Cardiac fibroblast (primary cell): Measurements from ENCODE around the gene SH3D19.
A peak's percentile ranks its signal among the peaks of the same experiment; 100 is the strongest.
"Not testable (repeated sequence)": the region's sequence is repeated elsewhere in the genome, so short reads cannot be mapped to it uniquely, and the experiment has no call there.

Experiments
- DNase-seq, 2 donors: peaks; one replicate each; pipeline versions ENCODE4 v3.0.0 to v3.0.0-alpha.2; 2010; ENCODE audit warnings: low read depth in 2 of 2
- H3K4me3 ChIP-seq, 2 donors: replicated peaks in 1 of 2; 1 replicate in 1 of 2; 2 replicates in 1 of 2; pipeline ENCODE4 v1.5.1; 2011; ENCODE audit warnings: low read depth in 2 of 2, low read length in 2 of 2, mild to moderate bottlenecking in 2 of 2, moderate library complexity in 1 of 2
- TF ChIP-seq, protein P1 (sequence below): IDR thresholded peaks from one replicate; pipeline ENCODE4 v1.5.1; 2011; ENCODE audit warnings: low read depth, mild to moderate bottlenecking, low read length, inconsistent platforms

Gene SH3D19

GRCh38 chr4:151147000-151147399 is 178.4 kb downstream of the SH3D19 start:
- H3K4me3 ChIP-seq: no peak overlapping the region
- TF ChIP-seq, protein P1, sequence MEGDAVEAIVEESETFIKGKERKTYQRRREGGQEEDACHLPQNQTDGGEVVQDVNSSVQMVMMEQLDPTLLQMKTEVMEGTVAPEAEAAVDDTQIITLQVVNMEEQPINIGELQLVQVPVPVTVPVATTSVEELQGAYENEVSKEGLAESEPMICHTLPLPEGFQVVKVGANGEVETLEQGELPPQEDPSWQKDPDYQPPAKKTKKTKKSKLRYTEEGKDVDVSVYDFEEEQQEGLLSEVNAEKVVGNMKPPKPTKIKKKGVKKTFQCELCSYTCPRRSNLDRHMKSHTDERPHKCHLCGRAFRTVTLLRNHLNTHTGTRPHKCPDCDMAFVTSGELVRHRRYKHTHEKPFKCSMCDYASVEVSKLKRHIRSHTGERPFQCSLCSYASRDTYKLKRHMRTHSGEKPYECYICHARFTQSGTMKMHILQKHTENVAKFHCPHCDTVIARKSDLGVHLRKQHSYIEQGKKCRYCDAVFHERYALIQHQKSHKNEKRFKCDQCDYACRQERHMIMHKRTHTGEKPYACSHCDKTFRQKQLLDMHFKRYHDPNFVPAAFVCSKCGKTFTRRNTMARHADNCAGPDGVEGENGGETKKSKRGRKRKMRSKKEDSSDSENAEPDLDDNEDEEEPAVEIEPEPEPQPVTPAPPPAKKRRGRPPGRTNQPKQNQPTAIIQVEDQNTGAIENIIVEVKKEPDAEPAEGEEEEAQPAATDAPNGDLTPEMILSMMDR: no peak
- peak in 1 of 2 donors; percentile 18 for DNase-seq

DNA sequence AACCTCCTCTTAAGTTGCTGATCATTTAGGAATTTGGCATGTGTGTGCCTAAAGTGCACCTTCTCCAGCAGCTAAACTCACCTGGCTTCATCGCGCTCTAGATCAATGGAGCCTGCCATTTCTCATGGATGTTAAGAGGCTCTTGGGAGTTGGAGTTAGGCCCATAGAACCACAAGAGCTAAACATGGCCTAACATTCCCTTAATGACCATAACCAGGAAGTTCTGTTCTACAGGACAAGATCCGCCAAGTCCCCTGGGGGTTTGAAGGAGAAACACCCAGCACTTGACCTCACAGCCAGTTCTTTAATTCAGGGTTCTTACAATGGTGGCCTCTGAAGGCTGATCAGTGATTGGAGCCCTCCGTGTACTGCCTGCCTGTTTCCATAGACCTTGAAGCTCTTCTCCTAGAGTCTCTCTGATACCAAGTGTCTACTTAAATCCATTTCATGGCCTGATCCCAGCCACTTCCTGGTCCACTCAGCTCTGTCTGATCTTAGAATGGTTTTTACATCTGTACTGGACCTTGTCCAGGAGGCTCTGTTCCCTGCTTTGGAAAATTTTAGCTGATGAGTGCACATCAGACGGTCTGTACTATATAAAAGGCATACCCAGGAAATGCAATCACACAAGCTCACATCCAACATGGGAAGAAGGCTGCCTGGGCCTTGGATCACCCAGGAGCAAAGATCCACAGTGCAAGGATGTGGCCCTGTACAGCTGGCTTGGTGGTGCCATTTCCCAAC is 180.9 kb downstream of the SH3D19 start:
- no peak overlapping the region for H3K4me3 ChIP-seq
- DNase-seq: no peak
- TF ChIP-seq, protein P1: no peak

DNA sequence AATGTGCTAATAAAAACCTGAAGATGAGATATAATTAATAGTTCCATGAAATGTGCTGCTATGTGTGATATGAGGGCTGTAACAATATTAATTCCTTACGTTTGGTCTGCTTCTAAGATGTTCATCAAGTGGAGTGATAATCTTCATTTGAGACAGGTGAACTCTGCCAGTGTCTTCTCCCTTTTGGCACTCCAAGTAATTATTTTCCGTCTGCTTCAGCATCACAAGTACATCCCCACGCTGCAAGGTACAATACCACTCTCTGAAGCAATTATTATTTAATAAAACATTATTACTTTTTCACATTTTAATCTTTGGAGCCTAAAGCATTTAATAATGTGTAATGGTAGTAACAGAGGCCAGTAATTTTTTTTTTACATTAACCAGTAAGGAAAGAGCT is 181.6 kb downstream of the SH3D19 start:
- TF ChIP-seq, protein P1: no peak
- DNase-seq: no peak
- H3K4me3 ChIP-seq: no peak overlapping the region

DNA sequence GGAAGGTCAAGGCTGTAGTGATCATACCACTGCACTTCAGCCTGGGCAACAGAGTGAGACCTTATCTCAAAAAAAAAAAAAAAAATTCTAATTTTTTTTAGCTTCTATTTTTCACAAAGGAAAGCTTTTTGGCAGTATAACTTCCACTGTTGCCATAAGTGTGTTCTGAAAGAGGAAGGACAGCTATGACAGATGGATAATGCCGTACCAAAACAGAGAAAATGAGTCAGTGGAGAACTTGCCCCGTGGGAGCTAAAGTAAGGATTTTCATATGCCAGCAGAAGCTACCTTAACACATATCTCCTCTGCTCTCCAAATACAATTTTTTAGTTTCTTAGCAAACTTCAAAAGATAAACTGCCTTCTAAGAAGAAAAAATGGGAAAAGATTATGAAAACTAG is 182.2 kb downstream of the SH3D19 start:
- TF ChIP-seq, protein P1: no peak
- DNase-seq: peak; percentile 16 to 40
- no peak overlapping the region for H3K4me3 ChIP-seq

GRCh38 chr4:151142758-151143157 is 182.6 kb downstream of the SH3D19 start:
- TF ChIP-seq, protein P1: no peak

GRCh38 chr4:151139814-151140213 is 185.6 kb downstream of the SH3D19 start:
- H3K4me3 ChIP-seq: no peak overlapping the region
- TF ChIP-seq, protein P1: no peak
- no peak for DNase-seq

More at GRCh38 chr4:151142758-151143157, 182.6 kb downstream of the SH3D19 start:
- DNase-seq: no peak
- H3K4me3 ChIP-seq: no peak overlapping the region

- H3K4me3 ChIP-seq, DNase-seq: not testable (repeated sequence)
These were observed 189.4 kb downstream of the SH3D19 start for GRCh38 chr4:151136048-151136447.
